ENCODE measurements around the gene AGBL4.

- TF ChIP-seq, protein P1, sequence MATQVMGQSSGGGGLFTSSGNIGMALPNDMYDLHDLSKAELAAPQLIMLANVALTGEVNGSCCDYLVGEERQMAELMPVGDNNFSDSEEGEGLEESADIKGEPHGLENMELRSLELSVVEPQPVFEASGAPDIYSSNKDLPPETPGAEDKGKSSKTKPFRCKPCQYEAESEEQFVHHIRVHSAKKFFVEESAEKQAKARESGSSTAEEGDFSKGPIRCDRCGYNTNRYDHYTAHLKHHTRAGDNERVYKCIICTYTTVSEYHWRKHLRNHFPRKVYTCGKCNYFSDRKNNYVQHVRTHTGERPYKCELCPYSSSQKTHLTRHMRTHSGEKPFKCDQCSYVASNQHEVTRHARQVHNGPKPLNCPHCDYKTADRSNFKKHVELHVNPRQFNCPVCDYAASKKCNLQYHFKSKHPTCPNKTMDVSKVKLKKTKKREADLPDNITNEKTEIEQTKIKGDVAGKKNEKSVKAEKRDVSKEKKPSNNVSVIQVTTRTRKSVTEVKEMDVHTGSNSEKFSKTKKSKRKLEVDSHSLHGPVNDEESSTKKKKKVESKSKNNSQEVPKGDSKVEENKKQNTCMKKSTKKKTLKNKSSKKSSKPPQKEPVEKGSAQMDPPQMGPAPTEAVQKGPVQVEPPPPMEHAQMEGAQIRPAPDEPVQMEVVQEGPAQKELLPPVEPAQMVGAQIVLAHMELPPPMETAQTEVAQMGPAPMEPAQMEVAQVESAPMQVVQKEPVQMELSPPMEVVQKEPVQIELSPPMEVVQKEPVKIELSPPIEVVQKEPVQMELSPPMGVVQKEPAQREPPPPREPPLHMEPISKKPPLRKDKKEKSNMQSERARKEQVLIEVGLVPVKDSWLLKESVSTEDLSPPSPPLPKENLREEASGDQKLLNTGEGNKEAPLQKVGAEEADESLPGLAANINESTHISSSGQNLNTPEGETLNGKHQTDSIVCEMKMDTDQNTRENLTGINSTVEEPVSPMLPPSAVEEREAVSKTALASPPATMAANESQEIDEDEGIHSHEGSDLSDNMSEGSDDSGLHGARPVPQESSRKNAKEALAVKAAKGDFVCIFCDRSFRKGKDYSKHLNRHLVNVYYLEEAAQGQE (IDR thresholded peaks at IDR 0.05; ENCODE audit: low read depth): no peak
- TF ChIP-seq TCF12 (IDR thresholded peaks at IDR 0.05; ENCODE audit: low read depth) (no peak), EP300 (IDR thresholded peaks at IDR 0.05; ENCODE audit: borderline replicate concordance) (no peak), TAF1 (IDR thresholded peaks at IDR 0.05; ENCODE audit: low read depth) (no peak)
Measured at GRCh38 chr1:48661726-48662463, 1361.9 kb downstream of the AGBL4 start.

Data from Ishikawa (cell line).